Trophoblast cell (in vitro differentiated cells and primary cell): ENCODE results near the gene JMY.

ENCODE experiments used
- DNase-seq, 2 donors: peaks; one replicate each; pipeline ENCODE4 v3.0.0-alpha.2; 2016
- H2AFZ ChIP-seq: 2 replicates; pipeline ENCODE4 v1.6.1; 2013; ENCODE audit warnings: low read length, moderate library complexity, mild to moderate bottlenecking; ENCODE audit not compliant: insufficient read depth, poor library complexity
- H2AK5ac ChIP-seq: 2 replicates; pipeline ENCODE4 v1.6.1; 2013; ENCODE audit warnings: mild to moderate bottlenecking, low read length
- H2BK120ac ChIP-seq: 2 replicates; pipeline ENCODE4 v1.6.1; 2013; ENCODE audit warnings: low read length, mild to moderate bottlenecking, moderate library complexity; ENCODE audit not compliant: insufficient read depth, poor library complexity
- H2BK12ac ChIP-seq: 2 replicates; pipeline ENCODE4 v1.6.1; 2013; ENCODE audit warnings: mild to moderate bottlenecking, low read length, moderate library complexity
- H2BK5ac ChIP-seq: 2 replicates; pipeline ENCODE4 v1.6.1; 2013; ENCODE audit warnings: low read length, low read depth, moderate library complexity, mild to moderate bottlenecking; ENCODE audit not compliant: poor library complexity
- H3K14ac ChIP-seq: 2 replicates; pipeline ENCODE4 v1.6.1; 2013; ENCODE audit warnings: mild to moderate bottlenecking, low read length
- H3K18ac ChIP-seq: 2 replicates; pipeline ENCODE4 v1.6.1; 2013; ENCODE audit warnings: mild to moderate bottlenecking, low read length
- H3K23ac ChIP-seq: 2 replicates; pipeline ENCODE4 v1.6.1; 2013; ENCODE audit warnings: low read length
- H3K27ac ChIP-seq: 2 replicates; pipeline ENCODE4 v1.5.1; 2013; ENCODE audit warnings: low read depth, mild to moderate bottlenecking, inconsistent platforms, low read length, moderate library complexity
- H3K27me3 ChIP-seq: 2 replicates; pipeline ENCODE4 v1.6.1; 2013; ENCODE audit warnings: inconsistent platforms, mild to moderate bottlenecking, low read length, moderate library complexity; ENCODE audit not compliant: insufficient read depth
- H3K36me3 ChIP-seq, 2 experiments: 1 replicate in 1 of 2; 2 replicates in 1 of 2; pipeline ENCODE4 v1.6.1; 2013; ENCODE audit warnings: low read length in 2 of 2, mild to moderate bottlenecking in 2 of 2, moderate library complexity in 1 of 2; ENCODE audit not compliant: insufficient read depth in 2 of 2, control insufficient read depth in 1 of 2
- H3K4ac ChIP-seq: 2 replicates; pipeline ENCODE4 v1.6.1; 2013; ENCODE audit warnings: low read depth, mild to moderate bottlenecking, low read length, moderate library complexity
- H3K4me1 ChIP-seq, 2 experiments: 1 replicate in 1 of 2; 2 replicates in 1 of 2; pipeline ENCODE4 v1.6.1; 2013; ENCODE audit warnings: low read length in 2 of 2, mild to moderate bottlenecking in 2 of 2, moderate library complexity in 1 of 2; ENCODE audit not compliant: insufficient read depth in 2 of 2, control insufficient read depth in 1 of 2
- H3K4me2 ChIP-seq: 2 replicates; pipeline ENCODE4 v1.6.1; 2013; ENCODE audit warnings: inconsistent platforms, mild to moderate bottlenecking, low read length, moderate library complexity
- H3K4me3 ChIP-seq: 2 replicates; pipeline ENCODE4 v1.5.1; 2013; ENCODE audit warnings: mild to moderate bottlenecking, low read depth, low read length, inconsistent platforms
- H3K79me1 ChIP-seq: one replicate; pipeline ENCODE4 v1.6.1; 2013; ENCODE audit warnings: low read length
- H3K79me2 ChIP-seq: 2 replicates; pipeline ENCODE4 v1.6.1; 2013; ENCODE audit warnings: low read length, mild to moderate bottlenecking; ENCODE audit not compliant: control insufficient read depth, insufficient read depth, poor library complexity
- H3K9ac ChIP-seq: 2 replicates; pipeline ENCODE4 v1.6.1; 2013; ENCODE audit warnings: mild to moderate bottlenecking, low read length
- H3K9me3 ChIP-seq: 2 replicates; pipeline ENCODE4 v1.6.1; 2013; ENCODE audit warnings: low read depth, mild to moderate bottlenecking, control low read depth, inconsistent platforms, low read length; ENCODE audit not compliant: insufficient read depth
- H4K12ac ChIP-seq: 2 replicates; pipeline ENCODE4 v1.6.1; 2013; ENCODE audit warnings: low read depth, mild to moderate bottlenecking, low read length, moderate library complexity
- H4K8ac ChIP-seq: 2 replicates; pipeline ENCODE4 v1.6.1; 2013; ENCODE audit warnings: low read depth, mild to moderate bottlenecking, low read length, moderate library complexity
- H4K91ac ChIP-seq: one replicate; pipeline ENCODE4 v1.6.1; 2013; ENCODE audit warnings: low read depth, mild to moderate bottlenecking, low read length, moderate library complexity
- WGBS: extraction: QIAGEN DNeasy Blood & Tissue Kit; methylation state at CpG from one replicate; pipeline ENCODE4 v1.1.7; 2013; ENCODE audit warnings: missing lambda C conversion rate; ENCODE audit not compliant: insufficient read length, insufficient coverage; ENCODE audit errors: extremely low coverage; 5-methylcytosine and 5-hydroxymethylcytosine counted together

JMY gene

DNA sequence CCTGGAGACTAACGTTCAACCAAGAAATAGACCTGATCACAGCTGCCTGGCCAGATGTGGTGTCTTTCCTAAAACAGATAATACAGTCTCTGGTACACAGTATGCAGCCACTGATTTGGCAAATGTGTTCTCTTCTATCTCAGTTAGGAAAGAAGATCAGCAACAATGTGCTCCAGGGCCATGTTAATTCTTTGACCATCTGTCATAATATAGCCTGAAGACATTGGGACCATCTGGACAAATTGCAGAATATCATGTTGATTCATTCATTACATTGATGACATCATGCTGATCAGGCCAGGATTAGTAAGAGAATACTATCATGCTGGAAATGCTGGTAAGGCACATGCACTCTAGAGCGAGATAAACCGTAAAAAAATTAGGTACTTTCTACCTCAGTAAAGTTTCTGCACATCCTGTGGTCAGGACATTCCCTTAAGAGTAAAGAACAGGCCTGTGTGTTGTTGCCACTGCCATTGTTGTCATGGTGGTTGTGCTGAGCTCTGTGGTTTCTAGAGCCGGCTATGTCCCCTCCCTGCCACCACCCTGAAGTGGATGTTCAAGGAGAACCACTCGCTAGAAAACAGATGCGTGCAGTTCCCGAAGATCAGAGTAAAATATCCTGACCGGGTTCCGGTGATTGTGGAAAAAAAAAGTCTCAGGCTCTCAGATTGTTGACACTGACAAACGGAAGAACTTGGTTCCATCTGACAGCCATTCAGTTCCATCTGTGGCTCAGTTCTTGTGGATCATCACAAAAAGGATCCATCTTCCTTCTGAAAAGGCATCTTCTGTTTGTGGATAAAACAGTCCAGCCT is 6.4 kb upstream of the JMY start:
- Histone ChIP-seq H3K4me1 (no peaks in the 10 kb centered on the region), H3K4me3 (no peak overlapping the region), H2AFZ (no peak overlapping the region), H3K27me3 (no peaks in the 10 kb centered on the region), H2BK5ac (no peak overlapping the region), H3K4me2 (no peak overlapping the region), H2BK12ac (no peak overlapping the region), H3K9ac (no peak overlapping the region), H3K36me3 (no peaks in the 10 kb centered on the region), H3K18ac (no peak overlapping the region), H3K79me2 (no peaks in the 10 kb centered on the region), H3K23ac (no peak overlapping the region), H3K4ac (no peak overlapping the region), H4K12ac (no peak overlapping the region), H3K79me1 (no peaks in the 10 kb centered on the region), H3K14ac (no peak overlapping the region), H4K91ac (no peak overlapping the region), H3K9me3 (no peaks in the 10 kb centered on the region), H4K8ac (no peak overlapping the region), H2AK5ac (no peak overlapping the region), H2BK120ac (no peak overlapping the region), H3K27ac (no peak overlapping the region)
- peak; percentile 74 to 97 for DNase-seq
- no CpG with 5 or more reads among the region's 10 CpGs for WGBS

DNA sequence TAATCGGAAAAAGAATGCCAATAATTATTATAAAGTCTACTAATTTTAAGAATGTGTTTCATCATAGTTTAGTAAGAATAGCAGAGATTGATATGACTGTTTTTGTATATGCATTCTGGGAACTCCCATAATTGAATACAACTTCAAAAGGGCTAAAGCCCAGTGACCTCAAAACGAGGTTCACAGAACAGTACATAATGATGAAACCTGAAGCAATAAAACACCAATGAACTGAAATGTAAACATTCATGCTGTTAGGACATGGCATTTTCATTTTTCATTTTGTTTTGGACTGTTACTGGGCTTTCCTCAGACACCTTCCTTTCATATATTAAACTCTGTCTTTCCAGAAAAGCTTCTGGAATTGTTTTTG is 684 bp upstream of the JMY start:
- no peak overlapping the region for H4K8ac ChIP-seq
- H3K79me1 ChIP-seq, result peaks cover 5% of the 10 kb centered on the region
- peak overlapping the region; percentile 77 for H3K4me2 ChIP-seq
- H4K12ac ChIP-seq, result no peak overlapping the region
- H3K23ac ChIP-seq, result no peak overlapping the region
- no peaks in the 10 kb centered on the region for H3K27me3 ChIP-seq
- H3K4ac ChIP-seq, result no peak overlapping the region
- H2AFZ ChIP-seq, result peak overlapping the region; percentile 85
- no CpG with 5 or more reads among the region's 2 CpGs for WGBS
- no peak overlapping the region for H2BK120ac ChIP-seq
- DNase-seq, result peak in 1 of 2 donors; percentile 37
- H3K36me3 ChIP-seq, result no peaks in the 10 kb centered on the region
- H3K9me3 ChIP-seq, result no peaks in the 10 kb centered on the region
- H2AK5ac ChIP-seq, result no peak overlapping the region
- no peak overlapping the region for H3K14ac ChIP-seq
- H2BK5ac ChIP-seq, result no peak overlapping the region
- no peak overlapping the region for H3K27ac ChIP-seq
- H3K18ac ChIP-seq, result no peak overlapping the region
- no peak overlapping the region for H2BK12ac ChIP-seq
- peak overlapping the region; percentile 76 for H3K4me3 ChIP-seq
- H3K79me2 ChIP-seq, result peaks cover 2% of the 10 kb centered on the region
- no peak overlapping the region for H3K9ac ChIP-seq
- no peaks in the 10 kb centered on the region for H3K4me1 ChIP-seq
- no peak overlapping the region for H4K91ac ChIP-seq

DNA sequence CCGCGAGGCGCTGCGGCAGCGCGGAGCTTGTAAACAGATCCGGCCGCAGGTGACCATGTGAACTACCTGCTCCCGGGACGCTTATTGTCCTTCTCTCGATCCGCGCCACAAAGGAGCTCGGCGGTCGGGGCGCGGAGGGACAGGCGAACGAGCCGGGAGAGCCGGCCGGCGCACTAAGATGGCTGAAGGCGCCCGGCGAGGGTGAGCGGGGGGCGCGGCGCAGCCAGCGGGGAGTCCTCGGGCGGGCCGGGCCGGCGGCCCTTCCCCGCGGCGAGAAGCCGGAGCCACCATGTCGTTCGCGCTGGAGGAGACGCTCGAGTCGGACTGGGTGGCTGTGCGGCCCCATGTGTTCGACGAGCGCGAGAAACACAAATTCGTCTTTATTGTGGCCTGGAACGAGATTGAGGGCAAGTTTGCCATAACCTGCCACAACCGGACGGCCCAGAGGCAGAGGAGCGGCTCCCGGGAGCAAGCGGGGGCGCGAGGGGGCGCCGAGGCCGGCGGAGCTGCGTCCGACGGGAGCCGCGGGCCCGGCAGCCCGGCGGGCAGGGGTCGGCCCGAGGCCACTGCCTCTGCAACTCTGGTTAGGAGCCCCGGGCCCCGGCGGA is 535 bp downstream of the JMY start:
- Histone ChIP-seq H3K79me1 (peaks cover 5% of the 10 kb centered on the region), H3K23ac (no peak overlapping the region), H2BK12ac (no peak overlapping the region), H4K8ac (peak overlapping the region; percentile 51), H4K12ac (no peak overlapping the region), H3K14ac (peak overlapping the region; percentile 20), H3K27ac (peak overlapping the region; percentile 8), H3K4me3 (peak overlapping the region; percentile 83), H3K27me3 (no peaks in the 10 kb centered on the region), H2AK5ac (no peak overlapping the region), H3K4me1 (no peaks in the 10 kb centered on the region), H2AFZ (peak overlapping the region; percentile 85), H3K4me2 (peak overlapping the region; percentile 77), H4K91ac (peak overlapping the region; percentile 63), H2BK5ac (no peak overlapping the region), H2BK120ac (no peak overlapping the region), H3K79me2 (peaks cover 2% of the 10 kb centered on the region), H3K9ac (peak overlapping the region; percentile 64), H3K9me3 (no peaks in the 10 kb centered on the region), H3K18ac (peak overlapping the region; percentile 42), H3K36me3 (no peaks in the 10 kb centered on the region), H3K4ac (no peak overlapping the region)
- WGBS, result no CpG with 5 or more reads among the region's 78 CpGs
- peak in 1 of 2 donors; percentile 43 for DNase-seq

DNA sequence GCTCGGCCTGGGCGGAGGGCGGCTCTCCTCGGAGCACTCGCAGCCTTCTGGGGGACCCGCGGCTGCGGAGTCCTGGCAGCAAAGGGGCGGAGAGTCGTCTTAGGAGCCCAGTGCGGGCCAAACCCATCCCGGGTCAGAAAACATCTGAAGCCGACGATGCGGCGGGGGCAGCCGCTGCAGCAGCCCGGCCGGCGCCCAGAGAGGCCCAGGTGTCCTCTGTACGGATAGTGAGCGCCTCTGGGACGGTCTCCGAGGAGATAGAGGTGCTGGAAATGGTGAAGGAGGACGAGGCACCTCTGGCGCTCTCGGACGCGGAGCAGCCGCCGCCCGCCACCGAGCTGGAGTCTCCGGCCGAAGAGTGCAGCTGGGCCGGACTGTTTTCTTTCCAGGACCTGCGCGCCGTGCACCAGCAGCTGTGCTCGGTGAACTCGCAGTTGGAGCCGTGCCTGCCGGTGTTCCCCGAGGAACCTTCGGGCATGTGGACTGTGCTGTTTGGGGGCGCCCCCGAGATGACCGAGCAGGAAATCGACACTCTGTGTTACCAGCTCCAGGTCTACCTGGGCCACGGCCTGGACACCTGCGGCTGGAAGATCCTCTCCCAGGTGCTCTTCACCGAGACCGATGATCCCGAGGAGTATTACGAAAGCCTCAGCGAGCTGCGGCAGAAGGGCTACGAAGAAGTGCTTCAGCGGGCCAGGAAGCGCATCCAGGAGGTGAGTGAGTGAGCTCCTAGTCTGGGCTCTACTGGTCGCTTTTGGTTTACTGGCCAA is 1.2 kb downstream of the JMY start:
- peak overlapping the region; percentile 63 for H4K91ac ChIP-seq
- no CpG with 5 or more reads among the region's 61 CpGs for WGBS
- H3K23ac ChIP-seq, result no peak overlapping the region
- peak overlapping the region; percentile 85 for H2AFZ ChIP-seq
- H4K8ac ChIP-seq, result peak overlapping the region; percentile 62
- peaks cover 5% of the 10 kb centered on the region for H3K79me1 ChIP-seq
- H2BK120ac ChIP-seq, result no peak overlapping the region
- peak overlapping the region; percentile 6 for H3K14ac ChIP-seq
- no peak overlapping the region for H2AK5ac ChIP-seq
- no peaks in the 10 kb centered on the region for H3K36me3 ChIP-seq
- H3K9ac ChIP-seq, result peak overlapping the region; percentile 64
- H3K4ac ChIP-seq, result no peak overlapping the region
- H3K4me3 ChIP-seq, result peak overlapping the region; percentile 83
- H3K4me1 ChIP-seq, result no peaks in the 10 kb centered on the region
- H3K4me2 ChIP-seq, result peak overlapping the region; percentile 77
- no peak overlapping the region for H2BK12ac ChIP-seq
- H3K27me3 ChIP-seq, result no peaks in the 10 kb centered on the region
- H4K12ac ChIP-seq, result no peak overlapping the region
- H3K27ac ChIP-seq, result no peak overlapping the region
- DNase-seq, result peak; percentile 45 to 78
- H2BK5ac ChIP-seq, result no peak overlapping the region
- H3K9me3 ChIP-seq, result no peaks in the 10 kb centered on the region
- H3K79me2 ChIP-seq, result peaks cover 2% of the 10 kb centered on the region
- peak overlapping the region; percentile 21 for H3K18ac ChIP-seq
